ENCODE results near the gene CLCN4. TPM values are rescaled to one million over a fixed set of nuclear protein-coding genes. Genes with fewer than 3 reads are reported as not detected.

The CLCN4 gene
- total and polyA plus RNA-seq, 12 donors: 1.2 to 13.9 (median 4.1) TPM

- peak; percentile 62 to 91 (median 82) for TF ChIP-seq CTCF (IDR thresholded peaks at IDR 0.05)
- no peak for TF ChIP-seq POLR2A (IDR thresholded peaks at IDR 0.05)
- no peak overlapping the region for H3K4me3 ChIP-seq
- H3K36me3 ChIP-seq (replicated peaks in 1 of 2): no peaks in the 10 kb centered on the region
- peaks cover 0 to 3% of the 10 kb centered on the region in 2 donors for H3K4me1 ChIP-seq (replicated peaks in 1 of 2)
- intact Hi-C loops (cut with DNase I): loop anchor here (10.0 kb wide), 3 partner anchors 445 to 945 kb away; no protein-coding TSS in a partner anchor
- 31 to 47% (median 36%) methylated on average over 11 to 16 of the region's 16 CpGs for whole genome bisulfite sequencing, 4 donors
- no peaks in the 10 kb centered on the region for H3K9me3 ChIP-seq (replicated peaks in 1 of 3)
- no peaks in the 10 kb centered on the region for H3K27me3 ChIP-seq
- H3K27ac ChIP-seq: peak overlapping the region in 1 of 5 donors; percentile 6
- peak; percentile 62 to 88 (median 74) for DNase-seq
Observed at GRCh38 chrX:10189317-10190268, 32.8 kb downstream of the CLCN4 start.

GRCh38 chrX:10190367-10190766 is 33.6 kb downstream of the CLCN4 start:
- no peaks in the 10 kb centered on the region for H3K36me3 ChIP-seq (replicated peaks in 1 of 2)
- no peak overlapping the region for H3K27ac ChIP-seq
- no peaks in the 10 kb centered on the region for H3K27me3 ChIP-seq
- no peak for TF ChIP-seq POLR2A (IDR thresholded peaks at IDR 0.05)
- TF ChIP-seq CTCF (IDR thresholded peaks at IDR 0.05): peak; percentile 44 to 62 (median 56)
- H3K4me3 ChIP-seq: no peak overlapping the region
- WGBS, 4 donors: 1 to 5% (median 2%) methylated on average over 3 of the region's 3 CpGs
- peak in 6 of 7 donors; percentile 38 to 60 (median 50) for DNase-seq
- H3K4me1 ChIP-seq (replicated peaks in 1 of 2): peaks cover 0 to 3% of the 10 kb centered on the region in 2 donors
- intact Hi-C loops (cut with DNase I): no loop called here
- no peaks in the 10 kb centered on the region for H3K9me3 ChIP-seq (replicated peaks in 1 of 3)

- no peak for DNase-seq
- H3K27ac ChIP-seq: no peak overlapping the region
- H3K36me3 ChIP-seq (replicated peaks in 1 of 2): no peaks in the 10 kb centered on the region
- TF ChIP-seq POLR2A (IDR thresholded peaks at IDR 0.05): no peak
- TF ChIP-seq CTCF (IDR thresholded peaks at IDR 0.05): no peak
- H3K4me1 ChIP-seq (replicated peaks in 1 of 2): peaks cover 0 to 3% of the 10 kb centered on the region in 2 donors
- H3K27me3 ChIP-seq: no peaks in the 10 kb centered on the region
- no peak overlapping the region for H3K4me3 ChIP-seq
- intact Hi-C loops (cut with DNase I): no loop called here
- H3K9me3 ChIP-seq (replicated peaks in 1 of 3): no peaks in the 10 kb centered on the region
Observed at GRCh38 chrX:10193587-10193986, 36.8 kb downstream of the CLCN4 start.

GRCh38 chrX:10195425-10195824 is 38.6 kb downstream of the CLCN4 start:
- 68 to 87% (median 81%) methylated on average over 4 of the region's 4 CpGs for WGBS, 4 donors
- Histone ChIP-seq H3K27me3 (no peaks in the 10 kb centered on the region), H3K4me3 (no peak overlapping the region), H3K9me3 (replicated peaks in 1 of 3) (no peaks in the 10 kb centered on the region), H3K4me1 (replicated peaks in 1 of 2) (no peaks in the 10 kb centered on the region), H3K36me3 (replicated peaks in 1 of 2) (no peaks in the 10 kb centered on the region), H3K27ac (no peak overlapping the region)
- DNase-seq: no peak
- no peak for TF ChIP-seq CTCF (IDR thresholded peaks at IDR 0.05)
- no peak for TF ChIP-seq POLR2A (IDR thresholded peaks at IDR 0.05)
- intact Hi-C loops (cut with DNase I): no loop called here

Measured in adrenal gland (tissue), 12 donors.